HS-5 (cell line): ENCODE results near the gene GEN1.

Experiments used
- DNase-seq: peaks from one replicate; pipeline ENCODE4 v3.0.0-alpha.2; 2012; ENCODE audit warnings: low read depth

Gene GEN1

DNA sequence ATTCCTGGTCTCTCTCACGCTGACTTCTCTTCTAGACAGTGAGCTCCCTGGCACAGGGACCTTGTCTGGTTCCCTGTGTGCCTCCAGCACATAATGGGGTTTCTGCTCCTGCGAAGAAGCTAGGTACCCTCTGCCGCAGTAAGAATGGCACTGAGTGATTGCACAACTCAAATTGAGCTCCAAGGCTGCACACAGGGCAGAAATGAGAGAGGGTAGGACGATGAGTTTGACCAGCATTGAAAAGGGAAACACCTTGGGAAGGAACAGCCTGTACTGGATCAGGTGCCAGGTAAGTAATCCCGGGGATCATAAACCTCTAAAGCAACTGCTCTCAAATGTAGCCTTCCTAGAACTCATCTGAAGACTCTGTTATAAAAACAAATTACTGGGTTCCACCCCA lies 41.4 kb downstream of the GEN1 start:
- DNase-seq, result no peak

- no peak for DNase-seq
Measured at GRCh38 chr2:17798338-17798737, 44.4 kb downstream of the GEN1 start.

GRCh38 chr2:17799301-17800120 lies 45.6 kb downstream of the GEN1 start:
- DNase-seq, result no peak

- DNase-seq, result no peak
Measured at GRCh38 chr2:17800219-17800618, 46.3 kb downstream of the GEN1 start.

- DNase-seq, result no peak
Measured at GRCh38 chr2:17800693-17801458, 46.9 kb downstream of the GEN1 start.

DNA sequence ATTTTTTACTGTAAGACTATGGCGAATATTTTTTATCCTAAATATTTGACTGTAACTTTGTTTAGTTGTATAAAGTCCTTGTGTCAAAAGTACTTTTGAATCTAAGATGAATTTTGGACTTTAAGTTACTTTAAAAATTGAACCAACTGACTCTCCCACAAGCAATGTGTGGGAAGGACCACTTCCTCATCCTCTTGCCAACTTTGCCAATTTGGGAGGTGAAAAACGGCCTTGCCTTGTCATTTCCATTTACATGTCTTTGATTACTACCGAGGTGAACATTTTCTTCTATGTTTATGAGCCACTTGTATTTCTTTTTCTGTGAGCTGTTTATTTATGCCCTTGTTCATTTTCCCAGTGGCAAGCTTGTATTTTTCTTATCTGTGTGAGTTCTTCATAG lies 49.6 kb downstream of the GEN1 start:
- no peak for DNase-seq

DNA sequence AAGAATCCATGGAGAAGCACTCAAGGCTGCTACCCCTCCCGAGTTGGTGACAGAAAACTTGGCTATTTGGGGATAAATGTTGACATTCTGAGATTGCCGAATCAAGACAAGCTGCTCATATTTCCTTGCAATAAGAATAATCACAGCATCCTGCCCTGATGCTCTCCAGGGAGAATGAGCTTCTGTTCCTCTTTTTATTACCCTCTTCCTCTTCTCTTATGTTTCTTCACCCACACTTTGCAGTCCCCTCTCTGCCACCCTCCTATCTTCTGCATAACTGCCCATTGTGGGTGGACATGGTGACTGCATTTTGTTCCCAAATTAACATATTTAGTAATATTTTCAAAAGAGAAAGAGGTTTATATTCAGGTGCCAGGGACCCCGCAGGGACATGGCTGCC lies 50.4 kb downstream of the GEN1 start:
- DNase-seq, result no peak

DNA sequence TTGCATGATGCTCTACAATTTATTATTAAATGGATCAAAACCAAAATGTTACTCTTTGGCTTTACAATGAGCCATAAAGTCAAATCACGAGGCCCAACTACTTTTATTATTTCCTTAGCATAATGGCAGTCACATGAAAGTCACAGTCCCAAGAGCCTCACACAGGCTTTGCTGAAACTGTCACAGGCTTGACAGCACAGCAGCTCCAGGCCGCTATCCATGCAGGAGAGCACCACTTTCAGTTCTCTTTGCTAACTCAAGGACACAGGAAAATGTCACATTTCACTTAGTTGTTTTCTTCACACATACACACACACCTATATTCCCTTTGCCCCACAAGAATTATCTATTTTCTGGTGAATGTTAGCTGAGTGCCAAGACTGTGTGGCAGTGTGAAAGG lies 51.2 kb downstream of the GEN1 start:
- DNase-seq, result no peak

GRCh38 chr2:17805717-17806363 lies 51.9 kb downstream of the GEN1 start:
- no peak for DNase-seq

DNA sequence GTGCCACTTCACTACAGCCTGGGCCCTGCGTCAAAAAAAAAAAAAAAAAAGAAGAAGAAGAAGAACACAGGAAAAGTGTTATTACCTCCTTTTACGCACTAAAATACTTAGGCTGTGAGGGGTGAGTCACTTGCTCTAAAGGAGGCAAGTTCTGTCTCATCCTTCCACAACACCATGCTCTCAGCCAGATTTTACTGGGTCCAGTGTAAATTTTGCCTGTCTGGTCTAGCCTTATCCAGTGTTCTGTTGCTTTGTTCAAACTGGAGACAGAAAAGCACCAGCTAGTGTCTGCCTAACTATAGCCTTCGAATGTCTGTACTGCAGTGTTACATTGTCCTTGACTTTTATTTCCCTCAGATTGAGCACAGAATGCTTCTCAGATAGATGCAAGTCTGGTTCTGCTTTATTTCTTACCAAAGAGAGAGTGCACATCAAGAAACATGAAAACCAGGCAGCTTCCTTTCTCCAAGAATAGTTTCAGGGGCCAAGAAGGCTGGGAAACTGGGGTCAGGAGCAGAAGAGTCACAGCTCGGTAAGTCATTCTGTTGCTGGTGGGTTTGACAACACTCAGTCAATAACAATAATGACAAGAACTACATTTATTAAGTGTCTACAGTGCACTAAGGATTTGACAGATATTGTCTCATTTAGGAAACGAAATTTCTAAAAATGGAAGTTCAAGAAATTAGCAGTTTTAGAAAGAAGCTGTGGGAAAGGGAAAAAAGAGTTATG lies 59.2 kb downstream of the GEN1 start:
- no peak for DNase-seq

- no peak for DNase-seq
Measured at GRCh38 chr2:17813742-17814473, 60.0 kb downstream of the GEN1 start.

GRCh38 chr2:17814601-17815000 lies 60.7 kb downstream of the GEN1 start:
- no peak for DNase-seq

DNA sequence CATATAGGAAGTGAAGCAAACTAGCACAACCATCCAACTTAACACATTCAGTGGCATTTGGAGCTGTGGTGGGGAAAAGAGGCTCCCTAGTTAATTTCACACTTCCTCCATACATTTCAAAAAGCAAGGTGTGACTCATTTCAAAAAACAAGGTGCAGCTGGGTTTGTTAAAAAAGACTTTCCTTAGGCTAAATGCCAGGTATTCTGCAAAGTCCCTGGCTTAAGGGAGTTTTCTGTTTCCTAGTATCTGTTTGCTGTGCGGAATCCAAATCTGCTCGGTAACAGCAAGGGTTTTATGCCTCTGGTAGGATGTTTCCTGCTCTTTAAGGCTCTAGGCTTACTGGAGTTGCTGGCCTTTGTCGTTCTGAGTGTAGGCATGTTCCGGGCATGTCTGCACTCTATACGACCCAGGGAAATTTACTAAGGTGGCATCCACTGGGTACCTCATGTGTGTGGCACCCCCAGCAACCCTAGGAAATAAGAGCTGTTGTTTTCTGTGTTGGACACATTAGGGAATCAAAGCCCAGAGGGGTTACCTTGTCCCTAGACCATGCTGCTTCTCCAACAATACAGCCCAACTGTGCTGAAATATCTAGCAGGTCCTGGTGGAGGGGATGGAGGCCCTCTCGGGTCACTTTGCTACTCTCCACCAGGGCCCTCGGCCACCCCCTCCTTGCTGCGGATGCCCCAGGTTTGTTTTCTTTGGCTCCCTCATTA lies 61.7 kb downstream of the GEN1 start:
- no peak for DNase-seq

DNA sequence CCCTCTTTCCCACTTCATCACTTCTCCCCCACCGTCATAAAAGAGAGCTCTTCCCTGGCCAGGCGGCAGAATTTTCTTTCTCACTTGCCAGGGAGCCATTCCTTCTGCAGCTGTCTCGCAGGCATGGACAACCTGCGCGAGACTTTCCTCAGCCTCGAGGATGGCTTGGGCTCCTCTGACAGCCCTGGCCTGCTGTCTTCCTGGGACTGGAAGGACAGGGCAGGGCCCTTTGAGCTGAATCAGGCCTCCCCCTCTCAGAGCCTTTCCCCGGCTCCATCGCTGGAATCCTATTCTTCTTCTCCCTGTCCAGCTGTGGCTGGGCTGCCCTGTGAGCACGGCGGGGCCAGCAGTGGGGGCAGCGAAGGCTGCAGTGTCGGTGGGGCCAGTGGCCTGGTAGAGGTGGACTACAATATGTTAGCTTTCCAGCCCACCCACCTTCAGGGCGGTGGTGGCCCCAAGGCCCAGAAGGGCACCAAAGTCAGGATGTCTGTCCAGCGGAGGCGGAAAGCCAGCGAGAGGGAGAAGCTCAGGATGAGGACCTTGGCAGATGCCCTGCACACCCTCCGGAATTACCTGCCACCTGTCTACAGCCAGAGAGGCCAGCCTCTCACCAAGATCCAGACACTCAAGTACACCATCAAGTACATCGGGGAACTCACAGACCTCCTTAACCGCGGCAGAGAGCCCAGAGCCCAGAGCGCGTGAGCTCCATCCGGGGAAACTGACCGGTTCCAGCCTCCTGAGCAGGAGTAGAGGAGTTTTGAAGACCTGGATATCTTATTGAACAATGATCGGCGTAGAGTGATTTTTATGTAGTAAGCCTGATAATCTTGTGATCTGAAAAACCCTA lies 62.7 kb downstream of the GEN1 start, which contains the start of gene MSGN1:
Gene MSGN1, plus strand, starts transcription at position 65 of the 850 bp plus-strand sequence. Its CDS starts 59 bp downstream, at position 124.
- no peak for DNase-seq

DNA sequence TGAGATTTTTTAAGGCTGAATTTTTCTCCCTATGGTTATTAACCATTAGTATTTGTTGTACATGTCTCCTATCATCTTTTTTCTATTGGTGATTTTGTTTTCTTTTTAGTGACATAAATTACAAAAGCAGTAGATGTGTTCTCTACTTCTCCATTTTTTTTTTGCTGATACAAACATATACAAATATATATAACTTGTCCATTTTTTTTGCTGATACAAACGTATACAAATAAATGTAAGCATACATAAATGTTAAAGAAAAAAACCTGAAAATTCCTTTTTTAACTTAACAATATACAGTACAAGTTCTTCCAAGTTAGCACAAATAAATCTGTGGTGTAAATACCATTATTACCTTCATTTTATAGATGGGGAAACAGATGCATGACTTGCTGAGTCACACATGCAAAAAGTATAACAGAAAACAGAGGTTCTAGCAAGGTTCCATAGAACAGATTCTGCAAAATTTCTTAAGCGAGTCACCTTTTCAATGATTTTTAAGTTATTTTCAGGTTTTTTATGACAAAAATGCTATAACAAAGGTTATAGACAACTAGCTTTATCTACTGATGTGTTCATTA lies 64.4 kb downstream of the GEN1 start:
- no peak for DNase-seq

DNA sequence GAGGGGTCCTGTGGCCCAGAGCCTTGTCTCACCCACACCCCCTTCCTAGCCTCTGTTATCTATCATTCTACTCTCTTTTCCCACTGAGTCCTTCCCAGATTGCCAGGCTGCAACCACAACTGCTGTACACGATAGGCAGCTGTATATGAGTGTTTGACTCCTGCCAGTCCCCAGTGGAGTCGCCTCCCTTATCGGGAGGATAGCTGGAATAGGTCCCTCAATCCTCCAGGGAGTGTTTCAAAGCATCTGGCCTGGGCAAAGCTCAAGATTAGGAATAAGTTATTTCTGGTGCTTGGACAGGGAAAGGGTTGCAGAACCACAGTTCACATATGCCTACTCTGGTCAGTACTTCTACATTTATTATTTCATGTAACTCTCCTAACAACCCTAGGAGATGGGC lies 67.1 kb downstream of the GEN1 start:
- no peak for DNase-seq

GRCh38 chr2:17821535-17822444 lies 67.9 kb downstream of the GEN1 start:
- no peak for DNase-seq

GRCh38 chr2:17822445-17823117 lies 68.6 kb downstream of the GEN1 start:
- DNase-seq, result no peak
